ENCODE measurements around the gene STX18.

Gene STX18

DNA sequence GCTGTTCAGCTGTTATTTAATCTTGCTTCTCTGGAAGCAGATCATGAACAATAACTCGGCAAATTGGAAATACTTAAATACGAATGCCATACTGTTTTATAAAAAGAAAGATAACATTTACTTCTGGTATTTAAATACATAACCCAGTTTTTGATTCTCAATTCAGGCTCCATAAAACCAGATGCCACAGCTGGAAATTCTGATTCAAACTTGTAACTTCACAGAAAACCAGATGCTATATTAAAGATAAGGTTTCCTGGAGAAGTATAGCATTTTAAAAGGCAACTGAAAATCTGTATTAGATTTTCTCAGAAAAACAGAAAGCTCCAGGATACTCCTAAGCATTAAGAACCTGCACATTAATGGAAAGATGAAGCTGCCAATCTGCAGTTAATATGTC, 40.2 kb downstream of the STX18 start:
- DNase-seq (ENCODE audit: low read depth): no peak
- TF ChIP-seq, protein P1, sequence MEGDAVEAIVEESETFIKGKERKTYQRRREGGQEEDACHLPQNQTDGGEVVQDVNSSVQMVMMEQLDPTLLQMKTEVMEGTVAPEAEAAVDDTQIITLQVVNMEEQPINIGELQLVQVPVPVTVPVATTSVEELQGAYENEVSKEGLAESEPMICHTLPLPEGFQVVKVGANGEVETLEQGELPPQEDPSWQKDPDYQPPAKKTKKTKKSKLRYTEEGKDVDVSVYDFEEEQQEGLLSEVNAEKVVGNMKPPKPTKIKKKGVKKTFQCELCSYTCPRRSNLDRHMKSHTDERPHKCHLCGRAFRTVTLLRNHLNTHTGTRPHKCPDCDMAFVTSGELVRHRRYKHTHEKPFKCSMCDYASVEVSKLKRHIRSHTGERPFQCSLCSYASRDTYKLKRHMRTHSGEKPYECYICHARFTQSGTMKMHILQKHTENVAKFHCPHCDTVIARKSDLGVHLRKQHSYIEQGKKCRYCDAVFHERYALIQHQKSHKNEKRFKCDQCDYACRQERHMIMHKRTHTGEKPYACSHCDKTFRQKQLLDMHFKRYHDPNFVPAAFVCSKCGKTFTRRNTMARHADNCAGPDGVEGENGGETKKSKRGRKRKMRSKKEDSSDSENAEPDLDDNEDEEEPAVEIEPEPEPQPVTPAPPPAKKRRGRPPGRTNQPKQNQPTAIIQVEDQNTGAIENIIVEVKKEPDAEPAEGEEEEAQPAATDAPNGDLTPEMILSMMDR (conservative IDR thresholded peaks at IDR 0.05; ENCODE audit: low read depth, low read length): no peak
- H3K4me3 ChIP-seq (ENCODE audit: low read depth, low read length): no peak overlapping the region

DNA sequence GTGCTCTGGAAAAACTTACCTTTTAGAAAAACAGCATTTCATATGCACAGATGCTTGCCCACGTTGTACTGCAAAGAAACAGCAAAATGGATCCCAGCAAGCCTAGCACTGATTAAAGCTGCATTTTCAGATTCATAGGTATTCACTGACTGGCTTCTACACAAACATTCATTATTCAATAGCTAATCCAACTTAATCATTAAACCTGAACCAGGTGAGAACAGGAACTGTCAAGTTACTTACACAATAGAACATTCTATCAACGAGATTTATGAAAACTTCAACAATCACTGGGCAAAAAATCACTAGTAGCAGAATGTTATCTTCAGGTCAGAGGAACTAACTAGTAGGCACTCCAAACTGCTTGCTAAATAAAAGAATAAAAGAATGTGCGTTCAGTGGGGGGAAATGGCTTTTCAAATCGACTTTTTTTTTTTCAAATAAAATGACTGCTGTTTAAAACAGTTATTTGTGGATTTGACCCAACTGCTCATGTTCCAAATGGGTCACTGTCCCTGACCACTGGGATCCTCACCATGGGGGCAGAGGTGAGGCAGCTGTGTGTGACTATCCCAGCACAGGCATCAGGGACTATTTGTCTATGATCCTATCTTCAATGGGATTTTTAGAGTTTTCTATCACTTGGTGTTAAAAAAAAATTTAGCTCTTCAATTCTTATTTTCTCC, 42.3 kb downstream of the STX18 start:
- DNase-seq (ENCODE audit: low read depth): no peak
- H3K4me3 ChIP-seq (ENCODE audit: low read depth, low read length): no peak overlapping the region
- TF ChIP-seq, protein P1 (conservative IDR thresholded peaks at IDR 0.05; ENCODE audit: low read depth, low read length): no peak

DNA sequence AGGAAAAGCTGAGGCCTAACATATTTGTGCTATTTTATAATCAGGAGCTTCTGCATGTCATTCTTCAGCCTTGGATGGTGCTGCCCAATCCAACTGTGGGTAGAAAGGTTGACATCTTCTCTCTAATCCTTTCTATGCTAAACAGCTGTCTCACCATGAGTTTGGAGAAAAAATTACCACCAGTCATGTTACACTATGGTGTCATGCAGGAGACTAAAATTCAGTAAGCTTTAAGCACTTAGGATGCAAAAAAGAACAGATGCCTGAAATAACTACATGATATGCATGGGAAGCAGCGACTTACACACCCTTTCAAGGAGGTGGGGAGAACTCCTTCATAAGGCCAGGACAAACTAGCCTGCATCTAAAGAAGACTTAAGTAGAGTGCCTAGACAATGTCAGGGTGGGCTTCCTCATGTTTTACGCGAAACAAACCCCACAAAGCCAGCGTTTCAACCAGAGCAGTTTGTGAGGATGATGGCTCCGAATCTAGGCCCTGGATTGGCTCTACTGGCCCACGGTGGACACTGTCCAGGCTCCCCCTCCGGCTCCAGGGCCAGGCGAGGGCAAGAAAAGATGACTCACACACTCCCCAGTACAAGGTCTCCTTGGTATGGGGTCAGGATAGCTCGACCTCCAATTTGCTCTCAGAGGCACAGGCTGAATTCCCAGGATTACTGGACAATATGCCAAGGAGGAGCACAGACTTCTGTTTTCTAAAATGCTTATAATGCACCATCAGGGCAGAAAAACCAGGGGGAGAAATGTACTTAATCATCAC, 45.1 kb downstream of the STX18 start:
- TF ChIP-seq, protein P1 (conservative IDR thresholded peaks at IDR 0.05; ENCODE audit: low read depth, low read length): no peak
- no peak overlapping the region for H3K4me3 ChIP-seq (ENCODE audit: low read depth, low read length)
- DNase-seq (ENCODE audit: low read depth): peak; percentile 66

DNA sequence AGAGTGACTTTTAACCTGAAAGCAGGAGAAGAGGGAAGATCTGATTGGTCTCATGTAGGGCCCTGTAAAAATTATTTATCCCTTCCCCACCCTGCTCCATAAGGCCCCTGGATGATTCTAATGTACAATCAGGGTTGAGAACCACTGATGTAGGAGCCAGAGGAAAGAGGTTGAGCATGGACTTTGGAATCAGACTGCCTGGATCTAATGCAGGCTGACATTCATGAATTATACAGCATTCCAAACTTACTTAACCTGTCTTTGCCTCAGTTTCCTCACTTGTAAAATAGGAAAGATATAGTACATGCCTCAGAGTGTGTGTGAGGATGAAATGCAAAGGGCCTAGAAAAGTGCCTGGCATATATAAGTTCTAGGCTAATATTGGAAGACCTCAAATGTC, 47.0 kb downstream of the STX18 start:
- no peak overlapping the region for H3K4me3 ChIP-seq (ENCODE audit: low read depth, low read length)
- TF ChIP-seq, protein P1 (conservative IDR thresholded peaks at IDR 0.05; ENCODE audit: low read depth, low read length): no peak
- no peak for DNase-seq (ENCODE audit: low read depth)

DNA sequence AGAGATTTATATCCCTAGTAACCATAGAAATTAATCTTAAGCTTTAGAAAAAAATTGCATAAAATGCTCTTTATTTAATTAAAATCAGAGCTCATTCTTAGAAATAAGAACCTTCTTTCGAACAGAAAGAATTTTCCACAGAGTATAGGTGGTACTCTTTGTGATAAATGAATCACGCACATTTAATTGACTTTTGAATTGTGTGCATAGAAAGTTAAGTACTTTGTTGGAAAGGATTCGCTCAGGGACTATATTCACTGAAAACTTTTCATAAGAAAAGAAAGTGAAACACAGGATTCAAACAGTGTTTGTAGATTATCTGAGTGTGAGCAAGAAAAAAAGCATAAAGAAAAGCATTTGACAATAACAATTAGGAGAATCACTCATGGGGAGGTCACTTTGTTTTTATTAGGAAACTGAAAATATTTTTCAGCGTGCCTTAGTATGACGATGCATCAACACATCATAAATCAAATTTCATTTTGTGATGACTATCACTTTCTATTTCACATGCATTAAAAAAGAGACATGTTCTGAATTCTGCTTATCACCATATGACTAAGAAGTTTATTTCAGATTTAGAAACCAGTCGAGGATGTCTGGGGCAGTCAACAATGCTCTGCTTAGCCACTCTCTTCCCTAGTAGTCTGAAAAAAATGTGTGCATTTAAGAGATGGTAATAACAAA, 49.5 kb downstream of the STX18 start:
- peak; percentile 78 for DNase-seq (ENCODE audit: low read depth)
- TF ChIP-seq, protein P1 (conservative IDR thresholded peaks at IDR 0.05; ENCODE audit: low read depth, low read length): no peak
- H3K4me3 ChIP-seq (ENCODE audit: low read depth, low read length): peak overlapping the region; percentile 41

DNA sequence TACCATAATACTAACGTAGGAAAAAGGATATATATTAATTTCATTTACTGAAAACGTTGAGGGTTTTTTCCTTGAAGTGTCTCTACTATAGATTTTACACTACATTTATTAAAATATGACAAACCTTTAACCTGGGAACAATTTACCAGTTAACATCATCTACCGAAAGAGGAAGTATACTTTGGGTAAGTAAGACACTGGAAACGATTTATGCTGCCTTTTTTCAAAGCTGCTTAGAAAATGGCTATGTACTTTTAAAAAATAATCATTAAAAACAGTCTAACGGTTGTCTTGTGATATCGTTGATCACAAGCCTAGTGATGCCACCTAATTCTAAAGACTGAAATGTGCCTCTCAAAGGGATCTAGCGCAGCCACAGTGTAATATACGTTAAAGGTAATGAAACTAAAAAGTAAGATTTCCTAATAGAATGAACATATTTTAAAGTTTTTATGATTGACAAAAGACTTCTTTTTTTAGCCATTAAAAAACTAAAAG, 50.4 kb downstream of the STX18 start:
- TF ChIP-seq, protein P1 (conservative IDR thresholded peaks at IDR 0.05; ENCODE audit: low read depth, low read length): no peak
- peak; percentile 40 for DNase-seq (ENCODE audit: low read depth)
- H3K4me3 ChIP-seq (ENCODE audit: low read depth, low read length): peak overlapping the region; percentile 19
